ENCODE results near the gene RXFP3.

- TF ChIP-seq ESRRG (CRISPR knock-in tag; IDR thresholded peaks at IDR 0.05) (no peak), ZNF70 (CRISPR knock-in tag; IDR thresholded peaks at IDR 0.05) (no peak), BACH2 (CRISPR knock-in tag; IDR thresholded peaks at IDR 0.05; ENCODE audit: borderline replicate concordance) (no peak), SNAI2 (CRISPR knock-in tag; IDR thresholded peaks at IDR 0.05) (no peak), OSR1 (CRISPR knock-in tag; IDR thresholded peaks at IDR 0.05) (no peak), PATZ1 (CRISPR knock-in tag; IDR thresholded peaks at IDR 0.05; ENCODE audit: borderline replicate concordance) (no peak), ZC3H10 (CRISPR knock-in tag; IDR thresholded peaks at IDR 0.05) (no peak), ZFP3 (CRISPR knock-in tag; IDR thresholded peaks at IDR 0.05) (no peak), ARNTL (CRISPR knock-in tag; IDR thresholded peaks at IDR 0.05; ENCODE audit: borderline replicate concordance, low read depth) (no peak)
- TF ChIP-seq, protein P1, sequence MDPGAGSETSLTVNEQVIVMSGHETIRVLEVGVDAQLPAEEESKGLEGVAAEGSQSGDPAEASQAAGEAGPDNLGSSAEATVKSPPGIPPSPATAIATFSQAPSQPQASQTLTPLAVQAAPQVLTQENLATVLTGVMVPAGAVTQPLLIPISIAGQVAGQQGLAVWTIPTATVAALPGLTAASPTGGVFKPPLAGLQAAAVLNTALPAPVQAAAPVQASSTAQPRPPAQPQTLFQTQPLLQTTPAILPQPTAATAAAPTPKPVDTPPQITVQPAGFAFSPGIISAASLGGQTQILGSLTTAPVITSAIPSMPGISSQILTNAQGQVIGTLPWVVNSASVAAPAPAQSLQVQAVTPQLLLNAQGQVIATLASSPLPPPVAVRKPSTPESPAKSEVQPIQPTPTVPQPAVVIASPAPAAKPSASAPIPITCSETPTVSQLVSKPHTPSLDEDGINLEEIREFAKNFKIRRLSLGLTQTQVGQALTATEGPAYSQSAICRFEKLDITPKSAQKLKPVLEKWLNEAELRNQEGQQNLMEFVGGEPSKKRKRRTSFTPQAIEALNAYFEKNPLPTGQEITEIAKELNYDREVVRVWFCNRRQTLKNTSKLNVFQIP (CRISPR knock-in tag; IDR thresholded peaks at IDR 0.05; ENCODE audit: borderline replicate concordance, low read depth) = no peak
Measured at GRCh38 chr5:33887268-33887667, 48.9 kb upstream of the RXFP3 start.

Measured in SK-N-SH treated with all-trans-retinoic acid at 6 μM for 48 hours (cell line).